Activated CD8-positive, alpha-beta memory T cell treated with anti-CD3 and anti-CD28 coated beads for 4 hours (primary cell): ENCODE results near the gene DLG5.
"Not testable (repeated sequence)": the region's sequence is repeated elsewhere in the genome, so short reads cannot be mapped to it uniquely, and the experiment has no call there.

Experiments used
- DNase-seq, 2 donors: peaks; one replicate each; pipeline ENCODE4 v3.0.0-alpha.2; 2020; ENCODE audit warnings: low read depth in 2 of 2

The DLG5 gene

DNA sequence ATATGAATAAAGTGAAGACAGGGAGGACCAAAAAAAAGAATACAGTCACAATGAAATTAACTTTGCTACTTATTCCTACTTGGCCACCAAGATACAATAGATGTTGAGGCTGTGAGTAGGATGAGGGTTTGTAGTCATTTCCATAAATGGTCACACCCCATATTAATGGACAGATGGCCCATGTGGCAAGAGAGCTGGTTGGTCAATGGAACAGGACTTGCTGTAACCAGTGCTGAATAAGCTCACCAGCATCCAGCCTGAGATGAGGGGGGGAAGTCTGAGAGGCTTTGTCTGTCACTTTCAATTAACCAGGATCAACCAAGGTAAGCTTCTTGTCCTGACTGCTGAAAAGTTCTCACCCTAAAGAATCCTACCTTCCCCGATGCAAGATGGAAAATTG lies 158.5 kb downstream of the DLG5 start:
- no peak for DNase-seq

GRCh38 chr10:77763453-77764430 lies 162.8 kb downstream of the DLG5 start:
- DNase-seq = no peak

DNA sequence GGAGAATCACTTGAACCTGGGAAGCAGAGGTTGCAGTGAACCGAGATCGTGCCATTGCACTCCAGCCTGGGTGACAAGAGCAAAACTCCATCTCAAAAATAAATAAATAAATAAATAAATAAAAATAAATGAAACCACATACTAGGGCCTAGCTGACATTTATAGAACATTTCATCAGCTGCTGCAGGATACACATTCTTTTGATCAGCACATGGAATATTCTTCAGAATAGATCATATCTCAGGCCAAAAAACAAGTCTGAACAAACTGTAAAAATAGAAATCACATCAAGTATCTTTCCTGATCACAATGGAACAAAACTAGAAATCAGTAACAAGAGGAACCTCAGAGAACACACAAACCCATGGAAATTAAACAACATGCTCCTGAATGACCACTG lies 168.1 kb downstream of the DLG5 start:
- DNase-seq = not testable (repeated sequence)

DNA sequence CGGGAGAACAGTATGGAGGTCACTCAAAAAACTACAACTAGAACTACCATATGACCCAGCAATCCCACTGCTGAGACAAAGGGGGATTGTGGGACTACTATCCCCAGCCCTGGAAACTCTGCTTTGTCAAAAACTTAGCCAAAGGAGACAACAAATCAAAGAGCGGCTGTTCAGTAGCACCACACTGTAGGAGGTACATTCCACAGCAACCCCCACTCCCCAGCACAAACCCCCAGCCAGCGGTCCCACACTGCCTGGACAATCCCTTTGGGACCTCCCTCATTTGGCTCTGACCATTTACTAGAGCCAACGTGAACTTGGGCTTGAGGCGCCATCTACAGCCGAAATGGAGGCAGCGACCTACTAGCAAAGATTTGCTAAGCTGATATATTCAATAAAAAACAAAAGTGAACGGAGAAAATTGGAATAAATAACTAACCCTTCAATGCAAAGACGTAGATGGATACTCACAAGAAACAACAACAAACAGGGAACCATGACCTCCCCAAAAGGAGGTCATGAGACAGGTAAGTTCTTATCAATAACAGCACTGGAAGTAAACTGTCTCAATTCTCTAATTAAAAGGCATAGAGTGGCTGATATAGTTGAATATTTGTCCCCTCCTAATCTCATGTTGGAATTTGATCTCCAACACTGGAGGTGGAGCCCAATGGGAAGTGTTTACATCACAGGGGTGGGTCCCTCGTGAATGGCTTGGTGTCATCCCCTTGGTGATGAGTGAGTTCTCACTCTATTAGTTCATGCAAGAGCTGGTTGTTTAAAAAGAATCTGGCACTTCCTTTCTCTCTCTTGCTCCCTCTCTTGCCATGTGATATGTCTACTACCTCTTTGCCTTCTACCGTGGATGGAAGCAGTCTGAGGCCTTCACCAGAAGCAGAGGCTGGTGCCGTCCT lies 170.0 kb downstream of the DLG5 start:
- DNase-seq = no peak

- DNase-seq = no peak
These were observed 180.4 kb downstream of the DLG5 start for GRCh38 chr10:77746047-77746707.

DNA sequence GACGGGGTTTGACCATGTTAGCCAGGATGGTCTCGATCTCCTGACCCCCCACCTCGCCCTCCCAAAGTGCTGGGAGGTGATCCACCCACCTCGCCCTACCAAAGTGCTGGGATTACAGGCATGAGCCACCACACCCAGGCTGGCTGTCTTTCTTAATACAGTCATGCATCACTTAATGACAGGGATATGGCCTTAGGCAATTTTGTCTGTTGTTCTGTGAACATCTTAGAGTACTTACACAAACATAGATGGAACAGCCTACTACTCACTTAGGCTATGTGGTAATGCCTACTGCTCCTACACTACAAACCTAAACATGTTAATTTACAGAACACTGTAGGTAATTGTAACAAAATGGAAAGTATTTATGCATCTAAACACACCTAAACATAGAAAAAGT lies 182.3 kb downstream of the DLG5 start:
- no peak for DNase-seq

- DNase-seq = no peak
These were observed 184.4 kb downstream of the DLG5 start for GRCh38 chr10:77742172-77742571.

- no peak for DNase-seq
These were observed 184.8 kb downstream of the DLG5 start for GRCh38 chr10:77741746-77742145.
